Stimulated activated effector memory CD8-positive, alpha-beta T cell treated with anti-CD3 and anti-CD28 coated beads, Interleukin-12 subunit alpha, Interleukin-12 subunit beta, amount 100 ng/mL, for 72 hours (primary cell): Measurements from ENCODE around the gene ZFAND2A.
"Not testable (repeated sequence)": the region's sequence is repeated elsewhere in the genome, so short reads cannot be mapped to it uniquely, and the experiment has no call there.

Experiments
- ATAC-seq: fragments of 150-1000 bp; cut with Tn5 transposase; 2 replicates; pipeline ENCODE4 v1.10.0; 2021
- DNase-seq, 2 donors: peaks; one replicate each; pipeline ENCODE4 v3.0.0; 2021 to 2022; ENCODE audit warnings: low spot score in 2 of 2
- H3K27ac Mint-ChIP-seq: one replicate; pipeline ENCODE4 v1.8.0; 2022; ENCODE audit warnings: mild to moderate bottlenecking, mixed read lengths
- H3K36me3 Mint-ChIP-seq: one replicate; pipeline ENCODE4 v1.8.0; 2022; ENCODE audit warnings: mild to moderate bottlenecking, mixed read lengths
- H3K4me1 Mint-ChIP-seq: one replicate; pipeline ENCODE4 v1.8.0; 2022; ENCODE audit warnings: mixed read lengths
- H3K4me3 Mint-ChIP-seq: one replicate; pipeline ENCODE4 v1.8.0; 2022; ENCODE audit warnings: mild to moderate bottlenecking, mixed read lengths
- H3K9me3 Mint-ChIP-seq: one replicate; pipeline ENCODE4 v1.8.0; 2022; ENCODE audit warnings: mixed read lengths

Gene ZFAND2A

GRCh38 chr7:1124816-1125602 is 35.0 kb downstream of the ZFAND2A start:
- ATAC-seq (no peak), DNase-seq (no peak)
- peaks cover 29% of the 10 kb centered on the region for H3K36me3 Mint-ChIP-seq
- H3K27ac Mint-ChIP-seq: no peak overlapping the region
- no peaks in the 10 kb centered on the region for H3K9me3 Mint-ChIP-seq
- H3K4me1 Mint-ChIP-seq: no peaks in the 10 kb centered on the region
- no peak overlapping the region for H3K4me3 Mint-ChIP-seq

GRCh38 chr7:1124164-1124563 is 35.8 kb downstream of the ZFAND2A start:
- H3K4me1 Mint-ChIP-seq: no peaks in the 10 kb centered on the region
- no peak overlapping the region for H3K27ac Mint-ChIP-seq
- no peak overlapping the region for H3K4me3 Mint-ChIP-seq
- ATAC-seq (no peak), DNase-seq (no peak)
- H3K9me3 Mint-ChIP-seq: no peaks in the 10 kb centered on the region
- peaks cover 23% of the 10 kb centered on the region for H3K36me3 Mint-ChIP-seq

GRCh38 chr7:1123715-1124114 is 36.3 kb downstream of the ZFAND2A start:
- ATAC-seq (no peak), DNase-seq (no peak)
- Mint-ChIP-seq H3K4me3 (no peak overlapping the region), H3K36me3 (peaks cover 23% of the 10 kb centered on the region), H3K9me3 (no peaks in the 10 kb centered on the region), H3K4me1 (no peaks in the 10 kb centered on the region), H3K27ac (no peak overlapping the region)

GRCh38 chr7:1122832-1123501 is 37.0 kb downstream of the ZFAND2A start:
- H3K9me3 Mint-ChIP-seq: no peaks in the 10 kb centered on the region

GRCh38 chr7:1121886-1122831 is 37.8 kb downstream of the ZFAND2A start:
- Mint-ChIP-seq H3K36me3 (peaks cover 36% of the 10 kb centered on the region), H3K27ac (no peak overlapping the region), H3K9me3 (peaks cover 3% of the 10 kb centered on the region), H3K4me1 (peaks cover 10% of the 10 kb centered on the region), H3K4me3 (no peak overlapping the region)
- ATAC-seq (no peak), DNase-seq (no peak)

More at GRCh38 chr7:1122832-1123501, 37.0 kb downstream of the ZFAND2A start:
- H3K4me3 Mint-ChIP-seq: no peak overlapping the region
- peaks cover 29% of the 10 kb centered on the region for H3K36me3 Mint-ChIP-seq
- H3K4me1 Mint-ChIP-seq: peaks cover 3% of the 10 kb centered on the region
- ATAC-seq: no peak
- DNase-seq: no peak
- no peak overlapping the region for H3K27ac Mint-ChIP-seq

GRCh38 chr7:1121476-1121875 is 38.5 kb downstream of the ZFAND2A start:
- H3K27ac Mint-ChIP-seq: no peak overlapping the region
- no peak for ATAC-seq
- DNase-seq: no peak
- peaks cover 29% of the 10 kb centered on the region for H3K36me3 Mint-ChIP-seq
- H3K4me3 Mint-ChIP-seq: no peak overlapping the region
- H3K4me1 Mint-ChIP-seq: peaks cover 10% of the 10 kb centered on the region
- peaks cover 3% of the 10 kb centered on the region for H3K9me3 Mint-ChIP-seq

GRCh38 chr7:1120791-1121190 is 39.2 kb downstream of the ZFAND2A start:
- H3K9me3 Mint-ChIP-seq: peaks cover 3% of the 10 kb centered on the region
- DNase-seq (no peak), ATAC-seq (no peak)
- peaks cover 10% of the 10 kb centered on the region for H3K4me1 Mint-ChIP-seq
- peaks cover 28% of the 10 kb centered on the region for H3K36me3 Mint-ChIP-seq
- H3K4me3 Mint-ChIP-seq: no peak overlapping the region
- H3K27ac Mint-ChIP-seq: no peak overlapping the region

GRCh38 chr7:1119201-1119600 is 40.8 kb downstream of the ZFAND2A start:
- peaks cover 29% of the 10 kb centered on the region for H3K36me3 Mint-ChIP-seq
- ATAC-seq (no peak), DNase-seq (no peak)
- no peak overlapping the region for H3K27ac Mint-ChIP-seq
- H3K4me1 Mint-ChIP-seq: peaks cover 10% of the 10 kb centered on the region
- no peak overlapping the region for H3K4me3 Mint-ChIP-seq
- H3K9me3 Mint-ChIP-seq: peaks cover 3% of the 10 kb centered on the region

GRCh38 chr7:1117321-1117928 is 42.6 kb downstream of the ZFAND2A start:
- ATAC-seq: no peak
- Mint-ChIP-seq H3K36me3 (peaks cover 29% of the 10 kb centered on the region), H3K9me3 (peaks cover 3% of the 10 kb centered on the region), H3K4me1 (peaks cover 10% of the 10 kb centered on the region), H3K27ac (peak overlapping the region; percentile 94), H3K4me3 (no peak overlapping the region)
- DNase-seq: no peak

GRCh38 chr7:1116383-1117008 is 43.5 kb downstream of the ZFAND2A start:
- not testable (repeated sequence) for H3K4me3 Mint-ChIP-seq, DNase-seq, H3K9me3 Mint-ChIP-seq, ATAC-seq
- peaks cover 29% of the 10 kb centered on the region for H3K36me3 Mint-ChIP-seq
- peak overlapping the region; percentile 90 for H3K27ac Mint-ChIP-seq
- peaks cover 10% of the 10 kb centered on the region for H3K4me1 Mint-ChIP-seq

- H3K9me3 Mint-ChIP-seq, H3K4me3 Mint-ChIP-seq: not testable (repeated sequence)
- peak overlapping the region; percentile 90 for H3K27ac Mint-ChIP-seq
These were observed 44.6 kb downstream of the ZFAND2A start for GRCh38 chr7:1115171-1116045.

GRCh38 chr7:1114505-1114904 is 45.5 kb downstream of the ZFAND2A start:
- DNase-seq (no peak), ATAC-seq (no peak)
- Mint-ChIP-seq H3K4me1 (peaks cover 10% of the 10 kb centered on the region), H3K27ac (no peak overlapping the region), H3K36me3 (peaks cover 29% of the 10 kb centered on the region), H3K4me3 (no peak overlapping the region), H3K9me3 (peaks cover 3% of the 10 kb centered on the region)

More at GRCh38 chr7:1115171-1116045, 44.6 kb downstream of the ZFAND2A start:
- ATAC-seq, DNase-seq: not testable (repeated sequence)
- peaks cover 10% of the 10 kb centered on the region for H3K4me1 Mint-ChIP-seq
- peaks cover 29% of the 10 kb centered on the region for H3K36me3 Mint-ChIP-seq

GRCh38 chr7:1114088-1114487 is 45.9 kb downstream of the ZFAND2A start:
- peaks cover 10% of the 10 kb centered on the region for H3K4me1 Mint-ChIP-seq
- peaks cover 29% of the 10 kb centered on the region for H3K36me3 Mint-ChIP-seq
- no peak overlapping the region for H3K27ac Mint-ChIP-seq

GRCh38 chr7:1113548-1113885 is 46.5 kb downstream of the ZFAND2A start:
- Mint-ChIP-seq H3K4me3 (no peak overlapping the region), H3K36me3 (peaks cover 29% of the 10 kb centered on the region), H3K9me3 (peaks cover 3% of the 10 kb centered on the region), H3K4me1 (peaks cover 10% of the 10 kb centered on the region), H3K27ac (no peak overlapping the region)
- ATAC-seq: no peak
- DNase-seq: no peak

More at GRCh38 chr7:1114088-1114487, 45.9 kb downstream of the ZFAND2A start:
- DNase-seq: no peak
- Mint-ChIP-seq H3K9me3 (peaks cover 3% of the 10 kb centered on the region), H3K4me3 (no peak overlapping the region)
- no peak for ATAC-seq
